Activated T-cell treated with anti-CD3 and anti-CD28 coated beads, Interleukin-2, amount 50 U/mL, for 24 hours (primary cell): ENCODE data around the gene RBPMS2.

Experiments
- DNase-seq: peaks from one replicate; pipeline ENCODE4 v3.0.0-alpha.2; 2020
- H3K27ac Mint-ChIP-seq: 2 replicates; pipeline ENCODE4 v1.8.0; 2020; ENCODE audit warnings: mild to moderate bottlenecking, mixed read lengths
- H3K27me3 Mint-ChIP-seq: 2 replicates; pipeline ENCODE4 v1.8.0; 2020; ENCODE audit warnings: mixed read lengths
- H3K36me3 Mint-ChIP-seq: 2 replicates; pipeline ENCODE4 v1.8.0; 2020; ENCODE audit warnings: low read depth, mixed read lengths
- H3K4me1 Mint-ChIP-seq: 2 replicates; pipeline ENCODE4 v1.8.0; 2020; ENCODE audit warnings: low read depth, mixed read lengths
- H3K4me3 Mint-ChIP-seq: 2 replicates; pipeline ENCODE4 v1.8.0; 2020; ENCODE audit warnings: mild to moderate bottlenecking, moderate library complexity, mixed read lengths
- H3K9me3 Mint-ChIP-seq: 2 replicates; pipeline ENCODE4 v1.8.0; 2020; ENCODE audit warnings: mixed read lengths

The RBPMS2 gene

GRCh38 chr15:64706011-64706911 is 69.1 kb downstream of the RBPMS2 start:
- H3K4me1 Mint-ChIP-seq = peaks cover 20% of the 10 kb centered on the region
- no peaks in the 10 kb centered on the region for H3K27me3 Mint-ChIP-seq
- H3K36me3 Mint-ChIP-seq = no peaks in the 10 kb centered on the region
- H3K27ac Mint-ChIP-seq = peak overlapping the region; percentile 22
- no peak for DNase-seq
- no peak overlapping the region for H3K4me3 Mint-ChIP-seq
- H3K9me3 Mint-ChIP-seq = no peaks in the 10 kb centered on the region

- Mint-ChIP-seq H3K4me1 (peaks cover 31% of the 10 kb centered on the region), H3K9me3 (no peaks in the 10 kb centered on the region), H3K27me3 (no peaks in the 10 kb centered on the region), H3K4me3 (no peak overlapping the region), H3K36me3 (peaks cover 7% of the 10 kb centered on the region), H3K27ac (no peak overlapping the region)
- no peak for DNase-seq
These were observed 70.4 kb downstream of the RBPMS2 start for GRCh38 chr15:64705006-64705405.

- Mint-ChIP-seq H3K27me3 (no peaks in the 10 kb centered on the region), H3K27ac (peak overlapping the region; percentile 78), H3K9me3 (no peaks in the 10 kb centered on the region), H3K4me3 (peak overlapping the region; percentile 85), H3K4me1 (peaks cover 45% of the 10 kb centered on the region), H3K36me3 (peaks cover 9% of the 10 kb centered on the region)
- no peak for DNase-seq
These were observed 71.8 kb downstream of the RBPMS2 start for GRCh38 chr15:64703632-64703959.

- peak overlapping the region; percentile 78 for H3K27ac Mint-ChIP-seq
- peaks cover 51% of the 10 kb centered on the region for H3K4me1 Mint-ChIP-seq
- DNase-seq = peak; percentile 97
- no peaks in the 10 kb centered on the region for H3K27me3 Mint-ChIP-seq
- H3K4me3 Mint-ChIP-seq = peak overlapping the region; percentile 85
- H3K9me3 Mint-ChIP-seq = no peaks in the 10 kb centered on the region
- H3K36me3 Mint-ChIP-seq = peaks cover 9% of the 10 kb centered on the region
These were observed 72.4 kb downstream of the RBPMS2 start for GRCh38 chr15:64702816-64703631.

- peak overlapping the region; percentile 85 for H3K4me3 Mint-ChIP-seq
- H3K27ac Mint-ChIP-seq = peak overlapping the region; percentile 78
- no peak for DNase-seq
- peaks cover 9% of the 10 kb centered on the region for H3K36me3 Mint-ChIP-seq
- H3K4me1 Mint-ChIP-seq = peaks cover 63% of the 10 kb centered on the region
- H3K27me3 Mint-ChIP-seq = no peaks in the 10 kb centered on the region
- H3K9me3 Mint-ChIP-seq = no peaks in the 10 kb centered on the region
These were observed 73.8 kb downstream of the RBPMS2 start for GRCh38 chr15:64701482-64702184.

GRCh38 chr15:64701051-64701450 is 74.3 kb downstream of the RBPMS2 start:
- Mint-ChIP-seq H3K27ac (peak overlapping the region; percentile 20), H3K4me3 (peak overlapping the region; percentile 85), H3K36me3 (peaks cover 9% of the 10 kb centered on the region), H3K27me3 (no peaks in the 10 kb centered on the region), H3K4me1 (peaks cover 67% of the 10 kb centered on the region), H3K9me3 (no peaks in the 10 kb centered on the region)
- DNase-seq = no peak

- no peak overlapping the region for H3K4me3 Mint-ChIP-seq
- no peak for DNase-seq
- peaks cover 21% of the 10 kb centered on the region for H3K36me3 Mint-ChIP-seq
- peak overlapping the region; percentile 42 for H3K27ac Mint-ChIP-seq
- H3K4me1 Mint-ChIP-seq = peaks cover 74% of the 10 kb centered on the region
- H3K27me3 Mint-ChIP-seq = no peaks in the 10 kb centered on the region
- no peaks in the 10 kb centered on the region for H3K9me3 Mint-ChIP-seq
These were observed 75.5 kb downstream of the RBPMS2 start for GRCh38 chr15:64699751-64700388.

GRCh38 chr15:64698823-64699222 is 76.6 kb downstream of the RBPMS2 start:
- Mint-ChIP-seq H3K36me3 (peaks cover 31% of the 10 kb centered on the region), H3K27me3 (no peaks in the 10 kb centered on the region), H3K9me3 (no peaks in the 10 kb centered on the region), H3K4me1 (peaks cover 76% of the 10 kb centered on the region), H3K27ac (peak overlapping the region; percentile 82), H3K4me3 (peak overlapping the region; percentile 47)
- DNase-seq = no peak

GRCh38 chr15:64697911-64698369 is 77.4 kb downstream of the RBPMS2 start:
- H3K4me3 Mint-ChIP-seq = peak overlapping the region; percentile 47
- peaks cover 40% of the 10 kb centered on the region for H3K36me3 Mint-ChIP-seq
- H3K9me3 Mint-ChIP-seq = no peaks in the 10 kb centered on the region
- peak; percentile 65 for DNase-seq
- H3K4me1 Mint-ChIP-seq = peaks cover 75% of the 10 kb centered on the region
- peak overlapping the region; percentile 82 for H3K27ac Mint-ChIP-seq
- no peaks in the 10 kb centered on the region for H3K27me3 Mint-ChIP-seq

- Mint-ChIP-seq H3K36me3 (peaks cover 47% of the 10 kb centered on the region), H3K9me3 (no peaks in the 10 kb centered on the region), H3K4me1 (peaks cover 74% of the 10 kb centered on the region), H3K27me3 (no peaks in the 10 kb centered on the region), H3K27ac (peak overlapping the region; percentile 51), H3K4me3 (no peak overlapping the region)
- DNase-seq = no peak
These were observed 78.9 kb downstream of the RBPMS2 start for GRCh38 chr15:64696481-64696880.

GRCh38 chr15:64695561-64695992 is 79.8 kb downstream of the RBPMS2 start:
- DNase-seq = no peak
- Mint-ChIP-seq H3K9me3 (no peaks in the 10 kb centered on the region), H3K27ac (peak overlapping the region; percentile 20), H3K36me3 (peaks cover 53% of the 10 kb centered on the region), H3K27me3 (no peaks in the 10 kb centered on the region), H3K4me3 (no peak overlapping the region), H3K4me1 (peaks cover 70% of the 10 kb centered on the region)

- Mint-ChIP-seq H3K9me3 (no peaks in the 10 kb centered on the region), H3K4me1 (peaks cover 62% of the 10 kb centered on the region), H3K36me3 (peaks cover 55% of the 10 kb centered on the region), H3K27ac (peak overlapping the region; percentile 58), H3K27me3 (no peaks in the 10 kb centered on the region), H3K4me3 (no peak overlapping the region)
- no peak for DNase-seq
These were observed 80.6 kb downstream of the RBPMS2 start for GRCh38 chr15:64694816-64695215.

GRCh38 chr15:64693134-64693533 is 82.3 kb downstream of the RBPMS2 start:
- no peak for DNase-seq

More at GRCh38 chr15:64693134-64693533, 82.3 kb downstream of the RBPMS2 start:
- peaks cover 69% of the 10 kb centered on the region for H3K36me3 Mint-ChIP-seq
- H3K4me3 Mint-ChIP-seq = no peak overlapping the region
- peak overlapping the region; percentile 88 for H3K27ac Mint-ChIP-seq
- H3K27me3 Mint-ChIP-seq = no peaks in the 10 kb centered on the region
- H3K4me1 Mint-ChIP-seq = peaks cover 45% of the 10 kb centered on the region
- no peaks in the 10 kb centered on the region for H3K9me3 Mint-ChIP-seq
